ENCODE data around the gene LARGE2. TPM values are rescaled to one million over a fixed set of nuclear protein-coding genes. Genes with fewer than 3 reads are reported as not detected.

Gene LARGE2
- total and polyA plus RNA-seq, 2 of the 13 experiments (the other 11 are each of a cell fraction or from before 2014, with no cell fraction given) = 8.5 to 21.6 TPM

GRCh38 chr11:45949992-45950407 lies 27.5 kb downstream of the LARGE2 start:
- DNase-seq (ENCODE audit: low spot score) (no peak), FAIRE-seq (no peak), ATAC-seq (no peak)
- Histone ChIP-seq H3K36me3 (replicated peaks in 1 of 2; ENCODE audit: control insufficient read depth in 1 of 2, insufficient read depth in 2 of 2, low read length in 2 of 2) (peaks cover 17 to 25% of the 10 kb centered on the region in 2 experiments; a peak in 4 of 5 replicates), H3K27me3 (ENCODE audit: control insufficient read depth in 1 of 2, insufficient read depth in 2 of 2, low read length in 2 of 2) (no peaks in the 10 kb centered on the region), H3K4me2 (ENCODE audit: low read depth, low read length) (no peak overlapping the region), H3K4me1 (ENCODE audit: insufficient read depth, low read length) (no peaks in the 10 kb centered on the region), H3K4me3 (replicated peaks in 1 of 3; ENCODE audit: insufficient read depth in 1 of 3, low read depth in 2 of 3, low read length in 3 of 3) (no peak overlapping the region), H4K20me1 (ENCODE audit: insufficient read depth, low read length) (no peaks in the 10 kb centered on the region), H3K9ac (ENCODE audit: insufficient read depth, low read depth, low read length) (no peak overlapping the region), H3K27ac (ENCODE audit: extremely low read length, insufficient read depth, low read length) (no peak overlapping the region), H3K79me2 (ENCODE audit: insufficient read depth, low read length) (no peaks in the 10 kb centered on the region), H2AFZ (ENCODE audit: low read length) (no peak overlapping the region), H3K9me3 (ENCODE audit: low read length) (no peaks in the 10 kb centered on the region)
- CTCF ChIA-PET (ENCODE audit: low intra/inter-chr PET ratio, low total read pairs) = no interaction called here
- intact Hi-C loops (cut with micrococcal nuclease; ENCODE audit: unreplicated experiment) (no loop called here), in situ Hi-C loops (cut with HindIII; ENCODE audit: extremely low pct_ligation_motif_present, low pct_unique_long_range_greater_than_20kb) (no loop called here)
- WGBS (ENCODE audit: low lambda C conversion rate) = 100% methylated on average over 1 of the region's 1 CpG
- POLR2A ChIA-PET = no interaction called here
- no peak for TF ChIP-seq ZNF337 (CRISPR knock-in tag; IDR thresholded peaks at IDR 0.05; ENCODE audit: borderline replicate concordance, low read depth)
- TF ChIP-seq PITX1 (CRISPR knock-in tag; IDR thresholded peaks at IDR 0.05) = no peak
- TF ChIP-seq MXD3 (CRISPR knock-in tag; IDR thresholded peaks at IDR 0.05) = no peak
- TF ChIP-seq ELF4 (CRISPR knock-in tag; IDR thresholded peaks at IDR 0.05; ENCODE audit: borderline replicate concordance) = no peak
- TF ChIP-seq TARDBP (CRISPR knock-in tag; IDR thresholded peaks at IDR 0.05) = no peak
- no peak for TF ChIP-seq GPBP1L1 (CRISPR knock-in tag; IDR thresholded peaks at IDR 0.05)
- no peak for TF ChIP-seq ZNF276 (CRISPR knock-in tag; IDR thresholded peaks at IDR 0.05; ENCODE audit: low read depth)
- TF ChIP-seq ZMAT3 (CRISPR knock-in tag; conservative IDR thresholded peaks at IDR 0.05) = no peak
- BruUV-seq (replicated peaks) = no TSS peak

Measured in HepG2 (cell line).